ENCODE results near the gene TSG101.
A peak's percentile ranks its signal among the peaks of the same experiment; 100 is the strongest.

TSG101 gene

DNA sequence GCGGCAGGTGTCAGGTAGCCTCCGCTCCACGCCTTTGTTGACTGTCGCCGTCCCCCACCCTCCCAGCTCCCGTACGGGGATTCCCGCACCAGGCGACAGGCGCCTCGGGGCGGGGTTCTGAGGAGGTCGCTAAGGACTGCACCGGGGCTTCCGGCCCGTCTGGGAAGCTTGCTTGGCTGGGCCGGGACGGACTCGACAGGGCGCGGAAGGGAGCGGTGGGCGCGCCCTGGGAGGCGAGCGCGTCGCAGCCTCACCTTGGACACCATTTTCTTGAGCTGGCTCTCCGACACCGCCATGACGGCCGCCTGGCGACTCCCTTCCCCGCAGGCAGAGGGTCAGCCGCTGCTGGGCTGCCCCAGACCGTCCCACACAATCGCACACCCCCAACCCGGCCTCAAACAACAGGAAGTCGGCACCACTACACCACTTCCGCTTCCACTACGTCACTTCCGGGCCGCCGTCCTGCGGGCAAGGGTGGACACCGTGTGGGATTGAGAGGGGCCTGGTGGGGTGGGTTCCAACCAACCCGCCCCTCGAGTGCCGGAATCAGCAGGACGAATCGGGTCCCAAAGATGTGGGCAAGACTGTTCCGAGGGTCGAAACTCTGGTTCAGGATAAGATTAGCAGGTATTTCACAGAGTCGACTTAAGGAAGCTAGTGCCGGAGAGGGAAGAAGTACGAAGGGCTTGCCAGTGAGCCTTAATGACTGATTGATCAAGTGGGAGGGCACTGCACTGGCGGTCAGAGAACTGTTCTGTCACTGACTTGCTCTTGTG, at the start of gene TSG101:
Gene TSG101, minus strand, starts transcription at position 422 of the 776 bp plus-strand sequence. Its CDS starts 126 bp downstream, at position 296.
- H3K4me3 ChIP-seq (ENCODE audit: control insufficient read depth, low read depth, low read length) = peak within 1 kb of the TSS; percentile 97
- TF ChIP-seq, protein P1, sequence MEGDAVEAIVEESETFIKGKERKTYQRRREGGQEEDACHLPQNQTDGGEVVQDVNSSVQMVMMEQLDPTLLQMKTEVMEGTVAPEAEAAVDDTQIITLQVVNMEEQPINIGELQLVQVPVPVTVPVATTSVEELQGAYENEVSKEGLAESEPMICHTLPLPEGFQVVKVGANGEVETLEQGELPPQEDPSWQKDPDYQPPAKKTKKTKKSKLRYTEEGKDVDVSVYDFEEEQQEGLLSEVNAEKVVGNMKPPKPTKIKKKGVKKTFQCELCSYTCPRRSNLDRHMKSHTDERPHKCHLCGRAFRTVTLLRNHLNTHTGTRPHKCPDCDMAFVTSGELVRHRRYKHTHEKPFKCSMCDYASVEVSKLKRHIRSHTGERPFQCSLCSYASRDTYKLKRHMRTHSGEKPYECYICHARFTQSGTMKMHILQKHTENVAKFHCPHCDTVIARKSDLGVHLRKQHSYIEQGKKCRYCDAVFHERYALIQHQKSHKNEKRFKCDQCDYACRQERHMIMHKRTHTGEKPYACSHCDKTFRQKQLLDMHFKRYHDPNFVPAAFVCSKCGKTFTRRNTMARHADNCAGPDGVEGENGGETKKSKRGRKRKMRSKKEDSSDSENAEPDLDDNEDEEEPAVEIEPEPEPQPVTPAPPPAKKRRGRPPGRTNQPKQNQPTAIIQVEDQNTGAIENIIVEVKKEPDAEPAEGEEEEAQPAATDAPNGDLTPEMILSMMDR (conservative IDR thresholded peaks at IDR 0.05; ENCODE audit: control insufficient read depth, insufficient read depth, low read depth, low read length) = no peak

GRCh38 chr11:18575361-18575760, 48.6 kb upstream of the TSG101 start:
- DNase-seq (ENCODE audit: low read depth) = no peak
- no peak overlapping the region for H3K4me3 ChIP-seq (ENCODE audit: control insufficient read depth, low read depth, low read length)
- TF ChIP-seq, protein P1 (conservative IDR thresholded peaks at IDR 0.05; ENCODE audit: control insufficient read depth, insufficient read depth, low read depth, low read length) = no peak

More for the DNA sequence above, at the start of gene TSG101:
- DNase-seq (ENCODE audit: low read depth) = peak; percentile 91

DNA sequence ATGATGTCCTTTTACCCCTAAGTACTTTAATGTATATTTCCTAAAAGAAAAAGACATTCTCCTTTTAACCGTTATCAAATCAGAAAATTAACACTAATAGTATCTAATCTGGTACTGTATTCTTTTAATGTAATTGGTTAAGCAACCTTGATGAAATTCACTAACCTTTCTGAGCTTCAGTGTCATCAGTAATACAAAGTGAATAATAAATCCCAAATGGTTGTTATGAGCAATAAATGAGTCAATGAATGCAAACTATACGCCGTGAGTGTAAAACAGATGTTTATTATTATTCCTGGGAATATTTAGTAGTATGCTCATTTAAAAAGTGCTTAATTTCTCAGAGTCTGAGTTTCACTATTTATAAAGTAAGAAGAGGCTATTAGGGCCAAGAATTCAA, 40.3 kb upstream of the TSG101 start:
- TF ChIP-seq, protein P1 (conservative IDR thresholded peaks at IDR 0.05; ENCODE audit: control insufficient read depth, insufficient read depth, low read depth, low read length) = no peak
- H3K4me3 ChIP-seq (ENCODE audit: control insufficient read depth, low read depth, low read length) = no peak overlapping the region
- DNase-seq (ENCODE audit: low read depth) = peak; percentile 79

DNA sequence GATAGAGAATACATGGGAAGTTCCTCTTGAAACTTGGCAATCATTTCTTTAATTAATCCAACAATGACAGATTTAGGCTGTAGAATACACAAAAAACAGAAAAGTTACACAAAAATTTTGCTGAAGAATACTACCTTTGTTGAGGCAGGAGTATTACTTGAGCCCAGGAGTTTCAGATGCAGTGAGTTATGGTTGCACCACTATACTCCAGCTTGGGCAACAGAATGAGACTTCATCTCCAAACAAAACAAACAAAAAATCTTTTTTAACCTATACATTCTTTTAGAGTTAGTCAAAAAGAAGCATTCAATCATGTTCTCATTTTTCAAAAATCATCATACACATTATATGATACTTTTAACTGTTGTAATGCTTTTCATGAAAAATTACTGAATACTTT, 39.7 kb upstream of the TSG101 start:
- TF ChIP-seq, protein P1 (conservative IDR thresholded peaks at IDR 0.05; ENCODE audit: control insufficient read depth, insufficient read depth, low read depth, low read length) = no peak
- H3K4me3 ChIP-seq (ENCODE audit: control insufficient read depth, low read depth, low read length) = no peak overlapping the region
- peak; percentile 25 for DNase-seq (ENCODE audit: low read depth)

- no peak for DNase-seq (ENCODE audit: low read depth)
- no peak overlapping the region for H3K4me3 ChIP-seq (ENCODE audit: control insufficient read depth, low read depth, low read length)
- TF ChIP-seq, protein P1 (conservative IDR thresholded peaks at IDR 0.05; ENCODE audit: control insufficient read depth, insufficient read depth, low read depth, low read length) = no peak
Measured at GRCh38 chr11:18564149-18564548, 37.4 kb upstream of the TSG101 start.

- DNase-seq (ENCODE audit: low read depth) = peak; percentile 26
- TF ChIP-seq, protein P1 (conservative IDR thresholded peaks at IDR 0.05; ENCODE audit: control insufficient read depth, insufficient read depth, low read depth, low read length) = no peak
- H3K4me3 ChIP-seq (ENCODE audit: control insufficient read depth, low read depth, low read length) = no peak overlapping the region
Measured at GRCh38 chr11:18563090-18563730, 36.5 kb upstream of the TSG101 start.

Measured in fibroblast of mammary gland (primary cell).